ENCODE data around the gene RPL13.
"Not testable (repeated sequence)": the region's sequence is repeated elsewhere in the genome, so short reads cannot be mapped to it uniquely, and the experiment has no call there.

Gene RPL13

DNA sequence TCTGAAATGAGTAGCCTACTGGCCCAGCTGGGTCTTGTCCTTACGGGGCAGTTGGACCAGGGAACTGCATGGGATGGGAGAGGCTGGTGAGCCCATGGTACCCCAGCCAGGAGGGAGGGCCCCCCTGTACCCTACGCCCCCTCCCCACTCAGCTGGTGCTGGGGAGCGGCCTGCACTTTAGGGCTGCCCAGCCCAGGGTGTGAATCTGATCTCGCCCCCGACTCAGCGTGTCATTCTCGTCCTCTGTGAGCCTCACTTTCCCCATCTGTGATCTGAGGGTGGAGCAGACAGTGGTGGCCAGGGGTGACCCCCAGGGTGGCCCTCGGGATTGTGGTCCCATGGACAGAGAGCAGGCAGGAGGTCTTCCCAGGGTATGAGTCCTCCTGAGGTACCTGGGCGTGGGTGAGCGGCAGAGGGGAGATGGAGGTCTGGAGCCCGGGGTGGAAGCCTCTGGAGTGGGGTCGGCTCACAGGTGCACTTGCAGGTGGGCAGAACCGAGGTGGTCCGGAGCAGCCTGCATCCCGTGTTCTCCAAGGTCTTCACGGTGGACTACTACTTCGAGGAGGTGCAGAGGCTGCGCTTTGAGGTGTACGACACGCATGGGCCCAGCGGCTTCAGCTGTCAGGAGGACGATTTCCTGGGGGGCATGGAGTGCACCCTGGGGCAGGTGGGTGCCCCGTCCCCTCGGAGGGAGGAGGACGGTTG, 16.7 kb downstream of the RPL13 start:
- DNase-seq (ENCODE audit: low read depth), result no peak

DNA sequence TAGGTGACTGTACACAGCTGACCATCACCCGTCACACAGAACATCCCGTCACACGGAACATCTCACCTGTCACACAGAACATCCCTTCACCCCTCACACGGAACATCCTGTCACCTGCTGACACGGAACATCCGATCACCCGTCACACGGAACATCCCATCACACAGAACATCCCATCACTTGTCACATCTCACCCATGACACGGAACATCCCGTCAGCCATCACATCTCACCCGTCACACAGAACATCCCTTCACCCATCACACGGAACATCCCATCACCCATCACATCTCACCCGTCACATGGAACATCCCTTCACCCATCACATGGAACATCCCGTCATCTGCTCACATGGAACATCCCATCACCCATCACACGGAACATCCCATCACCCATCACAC, 18.9 kb downstream of the RPL13 start:
- no peak for DNase-seq (ENCODE audit: low read depth)

DNA sequence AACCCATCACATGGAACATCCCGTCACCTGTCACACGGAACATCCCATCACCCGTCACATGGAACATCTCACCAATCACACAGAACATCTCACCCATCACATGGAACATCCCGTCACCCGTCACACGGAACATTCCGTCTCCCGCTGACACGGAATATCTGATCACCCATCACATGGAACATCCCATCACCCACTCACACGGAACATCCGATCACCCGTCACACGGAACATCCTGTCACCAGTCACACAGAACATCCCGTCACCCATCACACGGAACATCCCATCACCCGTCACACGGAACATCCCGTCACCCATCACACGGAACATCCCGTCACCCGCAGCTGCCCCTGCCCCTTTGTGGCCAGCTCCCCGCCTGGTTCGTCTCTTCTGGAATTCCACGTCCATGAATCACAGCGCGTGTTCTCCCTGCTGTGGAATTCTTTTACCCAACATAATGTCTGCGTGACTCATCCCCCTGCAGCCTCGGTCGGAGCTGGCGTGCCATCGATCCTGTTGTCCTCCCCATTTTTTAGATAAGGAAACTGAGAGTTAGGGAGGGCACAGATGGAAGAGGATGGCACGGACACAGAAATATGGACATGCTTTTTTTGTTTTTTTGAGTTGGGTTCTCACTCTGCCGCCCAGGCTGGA, 20.7 kb downstream of the RPL13 start:
- DNase-seq (ENCODE audit: low read depth), result no peak

DNA sequence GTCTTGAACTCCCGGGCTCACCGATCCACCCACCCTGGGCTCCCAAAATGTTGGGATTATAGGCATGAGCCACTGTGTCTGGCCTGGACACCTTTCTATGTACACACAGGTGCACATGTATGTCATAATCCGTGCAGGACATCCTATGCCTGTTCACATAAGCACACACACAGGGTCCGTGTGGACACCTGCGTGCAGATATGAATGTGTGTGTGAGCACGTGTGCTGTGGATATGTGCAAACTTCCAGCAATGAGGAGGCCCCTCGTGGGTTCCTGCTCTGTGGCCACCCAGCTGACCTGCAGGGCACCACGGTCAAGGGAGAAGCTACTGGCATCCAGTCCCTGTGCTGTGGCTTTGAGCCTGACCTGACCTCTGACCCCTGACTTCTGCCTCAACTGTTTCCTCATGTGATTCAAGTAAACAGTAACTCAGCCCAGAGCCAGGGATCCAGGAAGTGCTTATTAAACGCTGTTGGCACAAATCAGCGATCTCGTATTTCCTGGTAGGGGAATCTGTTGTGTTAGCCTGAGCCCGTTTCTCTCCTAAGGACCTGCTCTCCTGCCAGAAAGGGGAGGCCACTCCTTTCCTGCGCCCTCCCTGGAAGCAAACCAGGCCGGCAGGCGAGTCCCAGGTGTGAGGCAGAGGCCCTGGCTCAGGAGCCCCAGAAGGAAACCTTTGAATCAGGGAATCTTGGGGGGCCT, 21.5 kb downstream of the RPL13 start:
- no peak for DNase-seq (ENCODE audit: low read depth)

DNA sequence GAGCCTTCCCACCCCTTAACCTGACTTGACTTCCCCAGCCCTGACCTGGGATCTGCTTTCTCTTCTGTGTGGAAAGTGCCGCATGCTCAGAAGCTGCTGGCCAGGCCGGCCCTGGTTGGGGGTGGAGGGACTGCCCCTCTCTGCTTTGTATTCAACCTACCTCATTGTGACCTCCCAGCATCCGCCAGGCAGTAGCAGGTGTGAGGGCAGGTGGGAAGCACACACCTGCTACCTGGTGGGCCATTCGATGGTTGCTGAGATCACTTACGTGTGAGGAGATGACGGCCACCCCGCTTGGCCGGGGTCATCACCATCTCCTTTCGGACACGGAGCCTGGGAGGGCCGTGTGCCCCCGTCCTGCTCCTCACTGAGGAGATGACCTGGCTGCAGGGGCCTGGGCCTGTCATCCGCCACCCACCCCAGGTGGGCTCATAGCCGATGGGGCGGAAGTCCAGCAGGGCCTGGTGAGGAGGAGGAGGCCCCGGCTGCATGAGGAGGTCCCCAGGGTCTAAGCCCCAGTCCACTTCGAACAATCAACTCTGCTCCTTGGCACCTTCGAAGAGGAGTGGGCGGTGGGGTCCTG, 22.2 kb downstream of the RPL13 start:
- DNase-seq (ENCODE audit: low read depth), result no peak

DNA sequence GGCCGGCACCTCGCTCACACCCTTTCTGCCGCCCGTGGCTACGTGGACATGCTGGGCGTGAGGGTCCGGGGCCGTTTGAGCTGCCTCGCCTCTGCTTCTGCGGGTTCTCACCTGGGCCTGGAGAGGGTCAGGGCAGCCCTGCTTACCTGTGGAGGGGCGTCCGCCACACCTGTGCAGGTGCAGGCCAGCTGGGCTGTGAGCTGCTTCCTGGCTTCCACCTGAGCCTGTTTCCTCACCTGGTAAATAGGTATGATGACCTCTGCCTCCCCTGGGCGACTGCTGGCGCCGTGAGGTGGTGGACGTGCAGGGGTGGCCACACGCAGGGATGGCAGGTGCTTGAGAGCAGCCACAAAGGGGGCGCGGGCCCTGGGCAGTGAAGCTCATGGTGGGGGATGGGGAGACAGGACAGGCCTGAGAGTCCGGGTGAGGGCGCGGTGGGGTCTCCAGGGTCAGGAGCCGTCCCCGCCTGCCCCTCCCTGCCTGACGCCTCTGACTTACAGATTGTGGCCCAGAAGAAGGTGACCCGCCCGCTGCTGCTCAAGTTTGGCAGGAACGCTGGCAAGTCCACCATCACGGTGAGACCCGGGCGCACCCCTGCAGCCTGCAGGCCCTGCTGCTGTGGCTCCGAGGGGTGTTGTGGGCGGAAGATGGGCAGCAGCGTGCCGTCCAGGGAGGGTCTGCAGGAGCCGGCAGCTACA, 22.9 kb downstream of the RPL13 start:
- DNase-seq (ENCODE audit: low read depth), result no peak

DNA sequence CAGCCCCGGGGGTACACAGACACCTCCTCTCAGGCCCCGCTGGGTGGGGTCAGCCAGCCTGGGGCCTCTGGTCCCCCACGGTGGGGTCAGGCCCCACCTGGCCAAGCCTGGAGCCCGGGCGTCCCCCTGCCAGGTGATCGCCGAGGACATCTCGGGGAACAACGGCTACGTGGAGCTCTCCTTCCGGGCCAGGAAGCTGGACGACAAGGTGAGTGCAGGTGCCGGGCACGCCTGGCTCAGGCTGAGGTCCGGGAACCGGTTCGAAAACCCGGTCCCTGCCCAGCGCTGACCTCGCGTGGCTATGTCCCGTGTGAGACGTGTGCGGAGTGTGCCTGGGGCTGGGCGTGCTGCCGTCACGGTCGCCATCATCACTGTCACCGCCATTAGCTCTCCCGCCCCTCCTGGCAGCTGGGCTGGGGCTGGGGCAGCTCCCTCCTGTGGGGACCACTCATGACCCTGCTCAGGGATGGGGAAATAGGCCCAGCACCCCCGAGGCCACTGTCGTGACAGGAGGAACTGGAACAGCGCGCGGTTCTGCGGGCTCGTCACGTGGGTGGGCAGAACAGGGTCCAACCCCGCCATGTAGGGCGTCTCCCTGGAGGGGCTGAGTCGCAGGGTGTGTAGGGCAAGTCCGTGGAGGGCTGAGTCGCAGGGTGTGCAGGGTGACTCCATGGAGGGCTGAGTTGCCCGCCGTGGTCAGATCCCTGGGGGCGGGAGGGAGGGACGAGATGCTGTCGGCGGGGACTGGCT, 23.6 kb downstream of the RPL13 start:
- DNase-seq (ENCODE audit: low read depth), result no peak

DNA sequence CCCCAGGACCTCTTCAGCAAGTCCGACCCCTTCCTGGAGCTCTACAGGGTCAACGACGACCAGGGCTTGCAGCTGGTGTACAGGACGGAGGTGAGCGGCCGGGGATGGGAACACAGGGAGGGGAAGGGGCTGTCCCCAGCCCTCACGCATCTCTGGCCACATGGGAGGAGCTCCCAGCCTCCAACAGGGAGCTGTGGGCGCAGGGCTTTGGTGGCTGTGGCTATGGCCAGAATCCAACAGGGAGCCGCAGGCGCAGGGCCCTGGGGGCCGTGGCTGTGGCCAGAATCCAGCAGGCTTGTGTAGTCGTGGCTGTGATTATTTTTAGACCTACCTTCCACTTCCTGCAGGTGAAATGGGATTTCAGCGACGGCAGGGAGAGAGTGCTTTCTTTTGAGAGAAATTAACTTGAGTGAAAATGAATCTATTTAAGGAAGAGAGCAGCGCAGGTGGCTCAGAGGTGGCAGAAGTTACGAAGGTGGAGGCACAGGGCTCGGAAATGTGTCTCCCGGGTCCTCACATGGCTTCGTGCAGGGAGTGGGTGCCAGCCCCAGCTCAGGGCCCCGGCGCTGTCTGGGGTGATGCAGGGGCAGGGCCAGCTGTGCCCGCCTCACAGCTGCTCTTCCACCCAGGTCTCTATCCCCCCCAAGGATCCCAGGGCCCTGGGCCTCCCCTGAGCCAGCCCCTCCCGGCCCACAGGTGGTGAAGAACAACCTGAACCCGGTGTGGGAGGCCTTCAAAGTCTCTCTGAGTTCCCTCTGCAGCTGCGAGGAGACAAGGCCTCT, 24.5 kb downstream of the RPL13 start:
- no peak for DNase-seq (ENCODE audit: low read depth)

DNA sequence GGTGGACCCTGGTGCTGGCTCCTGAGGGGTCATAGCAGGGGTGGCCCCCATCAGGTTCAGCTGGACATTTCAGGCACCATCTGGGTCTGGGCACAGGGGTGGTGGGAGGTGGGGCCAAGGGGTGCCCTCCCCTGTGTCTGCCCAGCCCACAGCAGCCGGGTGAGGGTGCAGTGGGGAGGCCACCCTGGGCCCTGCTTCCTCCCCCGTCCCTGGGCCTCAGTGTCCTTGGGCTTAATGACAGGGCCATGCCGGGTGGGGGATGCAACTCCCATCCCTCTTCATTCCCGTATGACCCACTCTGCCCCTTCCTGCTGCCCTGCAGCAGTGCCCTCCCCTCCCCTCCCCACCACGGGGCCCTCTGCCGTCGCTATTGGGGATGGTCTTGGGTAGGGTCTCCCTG, 25.7 kb downstream of the RPL13 start:
- DNase-seq (ENCODE audit: low read depth), result no peak

DNA sequence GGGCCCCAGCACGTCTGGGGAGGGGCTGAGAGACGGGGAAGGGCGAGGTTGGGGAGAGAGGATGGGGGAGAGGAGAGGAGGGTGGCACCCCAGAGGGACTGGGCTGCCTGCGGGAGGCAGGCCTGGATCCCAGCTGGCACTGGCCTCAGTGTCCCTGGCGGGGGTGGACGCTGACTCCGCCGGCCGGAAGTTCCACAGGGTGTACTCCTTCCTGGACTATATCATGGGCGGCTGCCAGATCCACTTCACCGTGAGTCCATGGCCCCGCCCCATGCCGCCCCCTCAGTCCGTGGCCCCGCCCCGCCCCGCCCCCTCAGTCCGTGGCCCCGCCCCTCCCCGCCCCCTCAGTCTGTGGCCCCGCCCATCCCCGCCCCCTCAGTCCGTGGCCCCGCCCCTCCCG, 26.4 kb downstream of the RPL13 start:
- DNase-seq (ENCODE audit: low read depth), result no peak

DNA sequence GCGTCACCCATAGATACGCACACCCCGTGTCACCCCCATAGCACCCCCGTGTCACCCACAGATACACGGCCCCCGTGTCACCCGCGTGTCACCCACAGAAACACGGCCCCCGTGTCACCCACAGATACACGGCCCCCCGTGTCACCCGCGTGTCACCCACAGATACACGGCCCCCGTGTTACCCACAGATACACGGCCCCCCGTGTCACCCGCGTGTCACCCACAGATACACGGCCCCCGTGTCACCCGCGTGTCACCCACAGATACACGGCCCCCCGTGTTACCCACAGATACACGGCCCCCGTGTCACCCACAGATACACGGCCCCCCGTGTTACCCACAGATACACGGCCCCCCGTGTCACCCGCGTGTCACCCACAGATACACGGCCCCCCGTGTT, 27.2 kb downstream of the RPL13 start:
- not testable (repeated sequence) for DNase-seq (ENCODE audit: low read depth)

DNA sequence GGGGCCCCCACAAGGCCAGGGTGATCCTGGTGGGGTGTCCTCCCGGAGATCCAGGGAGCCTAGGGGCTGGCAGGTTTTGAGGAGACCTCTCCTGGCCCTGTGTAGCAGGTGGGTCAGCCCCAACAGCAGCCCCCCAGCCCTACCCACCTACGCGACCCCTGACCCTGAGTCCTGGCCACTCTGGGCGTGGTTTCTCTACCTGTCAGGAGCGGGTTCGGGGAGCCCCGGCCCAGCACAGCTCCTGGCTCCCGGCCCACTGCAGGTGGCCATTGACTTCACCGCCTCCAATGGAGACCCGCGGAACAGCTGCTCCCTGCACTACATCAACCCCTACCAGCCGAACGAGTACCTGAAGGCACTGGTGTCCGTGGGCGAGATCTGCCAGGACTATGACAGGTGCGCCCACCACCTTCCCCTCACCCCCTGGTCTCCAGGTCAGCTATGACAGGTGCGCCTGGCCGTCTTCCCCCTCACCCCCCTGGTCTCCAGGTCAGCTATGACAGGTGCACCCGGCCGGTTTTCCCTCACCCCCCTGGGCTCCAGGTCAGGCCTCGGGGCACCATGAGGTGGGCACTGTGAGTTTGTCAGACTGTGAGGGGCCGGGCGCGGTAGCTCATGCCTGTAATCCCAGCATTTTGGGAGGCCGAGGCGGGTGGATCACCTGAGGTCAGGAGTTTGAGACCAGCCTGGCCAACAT, 28.1 kb downstream of the RPL13 start:
- no peak for DNase-seq (ENCODE audit: low read depth)

DNA sequence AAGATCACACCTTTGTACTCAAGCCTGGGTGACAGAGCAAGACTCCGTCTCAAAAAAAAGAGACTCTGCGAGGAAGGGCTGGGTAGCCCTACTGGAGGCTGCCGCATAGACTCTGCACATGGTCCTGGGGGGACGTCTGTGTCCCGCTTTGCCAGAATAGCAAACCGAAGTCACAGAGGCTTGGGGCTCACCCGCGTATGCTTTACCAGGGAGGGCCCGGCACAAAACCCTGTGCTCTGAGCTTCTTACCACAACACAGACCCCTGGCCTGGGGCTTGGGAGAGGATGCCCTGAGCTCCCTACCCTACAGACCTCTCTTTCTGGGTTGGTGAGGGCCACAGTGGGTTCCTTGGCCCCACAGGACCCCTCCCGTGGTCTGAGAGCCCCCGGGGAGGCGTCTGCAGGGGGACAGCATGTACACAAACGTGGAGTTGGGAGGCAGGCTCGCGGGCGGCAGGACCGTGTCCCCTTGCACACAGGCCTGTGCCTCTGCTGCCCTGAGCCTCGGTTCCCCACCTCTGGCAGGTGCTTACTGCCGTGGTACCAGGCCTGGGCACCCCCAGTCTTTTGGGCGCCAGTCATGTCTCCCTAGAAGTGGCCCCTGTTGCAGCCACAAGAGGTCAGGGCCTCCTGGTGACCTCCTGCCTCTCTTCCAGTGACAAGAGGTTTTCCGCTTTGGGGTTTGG, 28.9 kb downstream of the RPL13 start:
- no peak for DNase-seq (ENCODE audit: low read depth)

DNA sequence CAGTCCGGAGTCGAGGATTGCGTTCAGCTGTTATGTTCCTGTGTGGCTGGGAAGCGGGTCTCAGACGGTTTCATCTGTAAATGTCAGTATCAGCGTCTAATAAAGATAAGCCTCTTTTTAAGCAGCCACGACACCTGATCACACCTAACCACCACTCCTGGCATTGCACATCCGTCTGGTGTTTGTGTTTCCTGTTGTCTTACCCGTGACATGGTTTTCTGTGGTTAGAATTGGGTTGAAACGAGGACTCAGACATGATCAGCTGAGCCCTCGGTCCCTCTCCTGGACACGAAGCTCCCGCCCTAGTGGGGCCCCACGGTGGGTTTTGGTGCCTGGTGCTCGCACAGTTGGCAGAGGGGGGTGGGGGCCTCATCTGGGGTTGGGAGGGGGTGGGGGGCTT, 33.4 kb downstream of the RPL13 start:
- no peak for DNase-seq (ENCODE audit: low read depth)

DNA sequence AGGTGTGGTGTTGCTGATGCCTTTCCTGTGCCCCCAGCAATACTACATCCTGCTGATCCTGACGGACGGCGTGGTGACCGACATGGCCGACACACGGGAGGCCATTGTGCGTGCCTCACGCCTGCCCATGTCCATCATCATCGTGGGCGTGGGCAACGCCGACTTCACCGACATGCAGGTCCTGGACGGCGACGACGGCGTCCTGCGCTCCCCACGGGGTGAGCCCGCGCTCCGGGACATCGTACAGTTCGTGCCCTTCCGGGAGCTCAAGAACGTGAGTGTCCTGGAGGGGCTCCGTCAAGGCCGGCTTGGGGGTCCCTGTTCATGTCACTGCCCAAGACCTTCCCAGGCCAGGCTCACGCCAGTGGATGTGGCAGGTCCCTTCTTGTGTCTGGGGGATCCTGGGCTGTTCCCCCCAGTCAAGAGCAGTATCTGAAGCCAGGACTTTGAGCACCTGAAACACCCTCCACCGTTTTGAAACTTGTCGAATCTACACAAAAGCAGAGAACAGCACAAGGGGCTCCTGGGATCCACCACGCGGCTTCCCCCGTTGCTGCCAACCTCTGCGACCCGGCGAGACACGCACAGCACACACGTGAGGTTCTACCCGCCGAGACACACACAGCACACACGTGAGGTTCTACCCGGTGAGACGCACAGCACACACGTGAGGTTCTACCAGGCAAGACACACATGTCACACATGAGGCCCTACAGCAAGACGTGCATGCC, 35.0 kb downstream of the RPL13 start:
- DNase-seq (ENCODE audit: low read depth), result no peak

DNA sequence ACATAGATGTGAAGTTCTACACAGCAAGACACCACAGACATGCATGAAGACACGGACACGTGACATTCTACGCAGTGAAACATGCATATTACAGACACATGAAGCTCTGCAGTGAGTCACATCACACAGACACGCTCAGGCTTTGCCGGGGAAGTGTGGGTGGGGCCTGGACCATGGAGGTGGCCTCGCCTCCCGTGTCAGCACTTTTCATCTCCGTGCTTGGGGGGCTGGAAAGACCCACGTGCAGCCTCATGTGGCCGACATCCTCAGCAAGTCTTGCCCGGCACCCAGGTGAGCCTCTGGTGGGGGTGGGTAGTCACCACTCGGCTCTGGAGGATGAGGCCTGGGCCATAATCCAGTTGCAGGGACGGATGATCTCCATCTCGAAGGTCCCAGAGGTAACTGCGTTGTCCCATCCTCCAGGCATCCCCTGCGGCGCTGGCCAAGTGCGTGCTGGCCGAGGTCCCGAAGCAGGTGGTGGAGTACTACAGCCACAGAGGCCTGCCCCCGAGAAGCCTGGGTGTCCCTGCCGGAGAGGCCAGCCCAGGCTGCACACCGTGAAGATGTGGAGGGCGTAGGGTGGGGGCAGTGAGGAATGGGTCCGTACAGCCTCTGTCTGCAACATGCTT, 35.7 kb downstream of the RPL13 start:
- no peak for DNase-seq (ENCODE audit: low read depth)

DNA sequence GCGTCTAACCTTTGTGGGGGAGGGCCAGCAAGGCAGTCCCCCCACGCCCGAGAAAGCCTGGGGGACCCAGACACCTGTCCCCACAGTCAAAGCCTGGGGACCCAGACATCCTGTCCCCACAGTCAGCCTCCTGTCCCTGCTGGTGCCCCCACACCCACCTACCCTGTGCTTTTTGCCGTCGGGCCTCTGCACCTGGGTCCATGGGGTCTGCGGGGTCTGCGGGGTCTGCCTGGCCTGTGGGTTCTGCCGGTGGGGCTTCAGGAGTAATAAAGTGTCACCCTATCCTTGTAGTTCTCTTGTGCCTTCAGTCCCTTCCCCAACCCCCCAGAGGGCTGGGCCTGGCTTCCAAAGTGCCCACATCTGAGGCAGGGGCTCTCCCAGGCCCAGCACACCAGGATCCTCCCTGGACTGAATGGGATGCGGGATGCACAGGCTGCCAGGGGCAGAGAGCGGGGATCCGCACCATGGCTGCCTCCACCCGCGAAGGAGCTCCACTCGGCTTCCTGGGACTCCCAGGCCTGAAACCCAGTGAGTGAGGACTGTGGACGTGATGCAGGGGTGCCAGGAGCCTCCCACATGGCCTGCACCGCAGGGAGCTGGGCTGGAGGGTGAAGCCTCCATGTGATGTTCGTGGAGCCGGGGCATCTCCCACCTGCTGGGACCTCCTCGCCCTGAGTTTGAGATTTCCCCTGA, 36.6 kb downstream of the RPL13 start:
- no peak for DNase-seq (ENCODE audit: low read depth)

DNA sequence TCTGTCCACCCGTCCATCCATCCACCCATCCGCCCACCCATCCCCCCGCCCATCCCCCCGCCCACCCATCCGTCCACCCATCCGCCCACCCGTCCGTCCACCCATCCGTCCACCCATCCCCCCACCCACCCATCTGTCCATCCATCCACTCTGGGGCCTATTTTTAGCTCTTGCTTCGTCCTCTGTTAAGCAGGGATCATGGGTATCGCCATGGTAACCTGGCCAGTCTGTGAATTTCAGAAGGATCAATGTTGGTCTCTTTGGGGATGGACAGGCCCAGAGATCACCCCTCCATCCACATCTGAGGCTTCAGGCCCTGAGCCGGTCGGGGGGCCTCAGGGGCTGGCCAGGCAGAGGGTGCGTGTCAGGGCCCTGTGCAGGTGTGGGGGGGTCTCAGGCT, 37.7 kb downstream of the RPL13 start:
- DNase-seq (ENCODE audit: low read depth), result no peak
